K562 (cell line): ENCODE measurements around the gene GYG2. TPM values are rescaled to one million over a fixed set of nuclear protein-coding genes. Genes with fewer than 3 reads are reported as not detected.

Experiments used
- ATAC-seq: fragments of 200-7000 bp; cut with Tn5 transposase; 3 replicates; pipeline ENCODE4 v1.9.1; 2020; ENCODE audit warnings: moderate library complexity
- BruUV-seq: library from RNA; stranded (reverse); fragments of 400-500 nt; replicated peaks from 2 replicates; lab custom pipeline; 2021; lab: Mats Ljungman, UMichigan
- CTCF ChIA-PET: fragments of 300-600 bp; formaldehyde crosslinking; extraction: SDS; loops from one replicate; lab custom pipeline; 2021; ENCODE audit warnings: low intra/inter-chr PET ratio; lab: Yijun Ruan, JAX
- POLR2A ChIA-PET: fragments of 300-600, 350-650 bp; sonication (Branson Sonifier 250); formaldehyde crosslinking; extraction: SDS; loops from one replicate; lab custom pipeline; 2021; ENCODE audit warnings: antibody characterized with exemption, inconsistent platforms; lab: Yijun Ruan, JAX
- DNase-seq, 4 experiments: peaks; one replicate each; pipeline versions ENCODE4 v3.0.0 to v3.0.0-alpha.2; 2011 to 2018; ENCODE audit warnings: low spot score in 3 of 4, mixed read lengths in 3 of 4; ENCODE audit errors: extremely low read depth in 1 of 4
- FAIRE-seq: peaks from 2 replicates; lab custom pipeline; 2011; peaks lifted over from hg19 to GRCh38; lab: Jason Lieb, UNC
- H2AFZ ChIP-seq: 2 replicates; pipeline ENCODE4 v1.6.0; 2011; ENCODE audit warnings: low read depth, low read length, control low read depth, inconsistent platforms
- H3K27ac ChIP-seq: fragments of 200-600 bp; 3 replicates; pipeline ENCODE4 v1.8.0; 2011; ENCODE audit warnings: low read depth, mild to moderate bottlenecking, control low read depth, inconsistent platforms, low read length, moderate library complexity, mixed read lengths; ENCODE audit errors: extremely low read depth
- H3K27me3 ChIP-seq, 2 experiments: fragments of 300-600 bp in 1 of 2; 2 replicates in 1 of 2; 3 replicates in 1 of 2; pipeline versions ENCODE4 v1.6.0 to v1.8.0; 2011; ENCODE audit warnings: inconsistent platforms in 2 of 2, low read length in 2 of 2, mild to moderate bottlenecking in 1 of 2, mixed read lengths in 1 of 2, moderate library complexity in 1 of 2; ENCODE audit not compliant: control insufficient read depth in 2 of 2, insufficient read depth in 2 of 2
- H3K36me3 ChIP-seq: fragments of 300-600 bp; 3 replicates; pipeline ENCODE4 v1.8.0; 2011; ENCODE audit warnings: mild to moderate bottlenecking, low read length, inconsistent platforms; ENCODE audit not compliant: control insufficient read depth, insufficient read depth
- H3K4me1 ChIP-seq, 2 experiments: fragments of 200-600 bp in 1 of 2; replicated peaks in 1 of 2; 2 replicates in 1 of 2; 3 replicates in 1 of 2; pipeline versions ENCODE4 v1.5.1 to v1.8.0; 2011; ENCODE audit warnings: inconsistent platforms in 2 of 2, low read length in 2 of 2, mild to moderate bottlenecking in 1 of 2, mixed read lengths in 1 of 2, moderate library complexity in 1 of 2; ENCODE audit not compliant: control insufficient read depth in 2 of 2, insufficient read depth in 2 of 2
- H3K4me2 ChIP-seq: 2 replicates; pipeline ENCODE4 v1.6.1; 2011; ENCODE audit warnings: low read length, control low read depth, inconsistent platforms, mixed read lengths; ENCODE audit not compliant: insufficient read depth
- H3K4me3 ChIP-seq: fragments of 200-600 bp; sonication (generic), shearing (Covaris generic); 2 replicates; pipeline ENCODE4 v1.5.1; 2016; ENCODE audit warnings: control low read depth, inconsistent platforms
- H3K79me2 ChIP-seq: fragments of 200-600 bp; 3 replicates; pipeline ENCODE4 v1.8.0; 2011; ENCODE audit warnings: low read length, inconsistent platforms; ENCODE audit not compliant: control insufficient read depth, insufficient read depth
- H3K9ac ChIP-seq, 2 experiments: 2 replicates each; pipeline versions ENCODE4 v1.6.0 to v1.6.1; 2011; ENCODE audit warnings: low read depth in 2 of 2, low read length in 2 of 2, control low read depth in 1 of 2, inconsistent platforms in 1 of 2, mild to moderate bottlenecking in 1 of 2, mixed read lengths in 1 of 2; ENCODE audit not compliant: insufficient read depth in 1 of 2
- H3K9me1 ChIP-seq: one replicate; pipeline ENCODE4 v1.6.0; 2011; ENCODE audit warnings: inconsistent platforms, mild to moderate bottlenecking, low read length, moderate library complexity; ENCODE audit not compliant: control insufficient read depth, insufficient read depth
- H3K9me3 ChIP-seq: replicated peaks from 2 replicates; pipeline ENCODE4 v1.5.1; 2011; ENCODE audit warnings: low read depth, low read length, inconsistent platforms; ENCODE audit not compliant: control insufficient read depth, insufficient read depth
- H4K20me1 ChIP-seq: replicated peaks from 2 replicates; pipeline ENCODE4 v1.6.1; 2011; ENCODE audit warnings: low read length, inconsistent platforms, mixed read lengths; ENCODE audit not compliant: control insufficient read depth, insufficient read depth
- ATF1 ChIP-seq, 2 experiments: fragments of 450-650 bp in 1 of 2; IDR thresholded peaks; 2 replicates each; pipeline ENCODE4 v1.6.1; 2016; ENCODE audit warnings: missing compliant biosample characterization in 1 of 2, missing genetic modification characterization in 1 of 2
- ATF2 ChIP-seq: sonication (generic); formaldehyde crosslinking; IDR thresholded peaks from 2 replicates; pipeline ENCODE4 v1.8.1; 2022; ENCODE audit warnings: missing genetic modification reagents
- BCL6 ChIP-seq: fragments of 250-450 bp; sonication (Bioruptor Pico); IDR thresholded peaks from 2 replicates; pipeline ENCODE4 v1.4.0; 2020
- BHLHE40 ChIP-seq: IDR thresholded peaks from 2 replicates; pipeline ENCODE4 v1.6.1; 2011; ENCODE audit warnings: low read length, improper control_type of control experiment
- HDAC1 ChIP-seq, 2 experiments: fragments of 450-650 bp; IDR thresholded peaks; 2 replicates each; pipeline ENCODE4 v1.6.1; 2016 to 2017; ENCODE audit warnings: inconsistent platforms in 1 of 2, mild to moderate bottlenecking in 1 of 2, moderate library complexity in 1 of 2
- KLF1 ChIP-seq: fragments of 450-650 bp; IDR thresholded peaks from 2 replicates; pipeline ENCODE4 v1.6.1; 2016; ENCODE audit warnings: missing genetic modification characterization, missing compliant biosample characterization
- MAFK ChIP-seq: IDR thresholded peaks from 2 replicates; pipeline ENCODE4 v1.6.1; 2011; ENCODE audit warnings: low read length, improper control_type of control experiment
- NBN ChIP-seq: fragments of 450-650 bp; IDR thresholded peaks from 2 replicates; pipeline ENCODE4 v1.6.1; 2016; ENCODE audit warnings: low read depth, mild to moderate bottlenecking
- PKNOX1 ChIP-seq: fragments of 450-650 bp; IDR thresholded peaks from 2 replicates; pipeline ENCODE4 v1.6.1; 2016
- POLR2G ChIP-seq: fragments of 200-400 bp; formaldehyde crosslinking; IDR thresholded peaks from 2 replicates; pipeline ENCODE4 v1.6.1; 2017; ENCODE audit warnings: low read depth, mild to moderate bottlenecking, antibody characterized with exemption, low read length, moderate library complexity
- SMARCC2 ChIP-seq: fragments of 450-650 bp; IDR thresholded peaks from 2 replicates; pipeline ENCODE4 v1.6.1; 2017; ENCODE audit warnings: antibody characterized with exemption, moderate library complexity, mild to moderate bottlenecking, low read depth
- TGIF2 ChIP-seq: sonication (generic); formaldehyde crosslinking; IDR thresholded peaks from 2 replicates; pipeline ENCODE4 v1.8.1; 2022; ENCODE audit warnings: mild to moderate bottlenecking, missing genetic modification reagents, moderate library complexity
- ZNF354B ChIP-seq: fragments of 250-450 bp; sonication (Bioruptor Pico); IDR thresholded peaks from 2 replicates; pipeline ENCODE4 v1.4.0; 2020
- ZNF830 ChIP-seq: fragments of 250-450 bp; sonication (Bioruptor Pico); IDR thresholded peaks from 2 replicates; pipeline ENCODE4 v1.5.0; 2021; ENCODE audit warnings: mild to moderate bottlenecking
- WGBS: fragments of 100-300 bp; shearing (Covaris generic); methylation state at CpG from one replicate; pipeline ENCODE4 v1.1.6; 2016; ENCODE audit warnings: low coverage, mixed read lengths; ENCODE audit not compliant: insufficient coverage; ENCODE audit errors: missing lambda C conversion rate; 5-methylcytosine and 5-hydroxymethylcytosine counted together
- in situ Hi-C: fragments of 300-500 bp; cut with MboI; formaldehyde crosslinking; loops from 4 replicates; pipeline ENCODE4 v1.15.0; 2018; ENCODE audit warnings: inconsistent platforms, mixed read lengths
- intact Hi-C: fragments of 100-400 bp; cut with micrococcal nuclease; formaldehyde crosslinking; loops from 2 replicates; pipeline ENCODE4 v1.14.2; 2022
- polyA plus RNA-seq, 8 experiments: library from polyadenylated mRNA; depleted of rRNA in 4 of 8; stranded (reverse) in 5 of 8; unstranded in 3 of 8; fragments of >200 nt; fragmentation: Nextera tagmentation in 2 of 8; fragmentation: Illumina TruSeq in 1 of 8; extraction: Ambion mirVana in 2 of 8; extraction: Trizol in 1 of 8; gene quantifications; 2 replicates each; pipeline versions ENCODE4 v1.2.1 to v1.2.3, GENCODE V29; 2011 to 2014; ENCODE audit warnings: inconsistent platforms in 1 of 8, missing spikeins in 1 of 8
- total RNA-seq, 7 experiments: library from RNA; depleted of rRNA in 6 of 7; stranded (reverse); fragments of >200 nt in 6 of 7; fragmentation: Illumina TruSeq in 2 of 7; extraction: Trizol in 2 of 7; gene quantifications; 2 replicates each; pipeline versions ENCODE4 v1.2.1 to v1.2.3, GENCODE V29; 2011 to 2021; ENCODE audit warnings: low replicate concordance in 1 of 7

GYG2 gene
- total and polyA plus RNA-seq, 9 of the 15 experiments (the other 6 are each of a cell fraction or from before 2014, with no cell fraction given) = 0.24 to 4.4 (median 2.9) TPM

GRCh38 chrX:2883770-2884169 is 55.0 kb downstream of the GYG2 start:
- ChIA-PET POLR2A (no interaction called here), CTCF (no interaction called here)
- no peaks in the 10 kb centered on the region for H4K20me1 ChIP-seq
- H3K4me3 ChIP-seq = no peak overlapping the region
- no peak overlapping the region for H3K4me2 ChIP-seq
- 100% methylated on average over 2 of the region's 14 CpGs for WGBS
- no TSS peak for BruUV-seq
- no peaks in the 10 kb centered on the region for H3K79me2 ChIP-seq
- no peaks in the 10 kb centered on the region for H3K36me3 ChIP-seq
- in situ Hi-C loops = loop anchor here (25.0 kb wide), 1 partner anchor 754 kb away; no protein-coding TSS in a partner anchor
- H3K9ac ChIP-seq = no peak overlapping the region
- H3K9me3 ChIP-seq = no peaks in the 10 kb centered on the region; the same call in 1 of the 2 replicates
- ATAC-seq = no peak
- intact Hi-C loops = loop anchor here (10.0 kb wide), 1 partner anchor 151 kb away; no protein-coding TSS in a partner anchor
- H3K4me1 ChIP-seq = no peaks in the 10 kb centered on the region
- H2AFZ ChIP-seq = no peak overlapping the region
- DNase-seq = no peak
- FAIRE-seq = no peak
- H3K27ac ChIP-seq = no peak overlapping the region
- H3K9me1 ChIP-seq = no peaks in the 10 kb centered on the region
- no peaks in the 10 kb centered on the region for H3K27me3 ChIP-seq
- no peak for TF ChIP-seq SMARCC2
- no peak for TF ChIP-seq POLR2G
- no peak for TF ChIP-seq TGIF2
- no peak for TF ChIP-seq HDAC1 (IDR thresholded peaks at IDR 0.05)
- TF ChIP-seq ZNF354B (CRISPR knock-in tag) = no peak
- TF ChIP-seq ATF1 (CRISPR knock-in tag; IDR thresholded peaks at IDR 0.05) = no peak
- TF ChIP-seq ATF1 (tag; IDR thresholded peaks at IDR 0.05) = no peak
- TF ChIP-seq BCL6 (CRISPR knock-in tag) = no peak
- TF ChIP-seq ATF2 (CRISPR knock-in tag) = no peak
- TF ChIP-seq KLF1 (tag) = no peak
- TF ChIP-seq NBN = no peak
- no peak for TF ChIP-seq MAFK
- TF ChIP-seq PKNOX1 = no peak
- no peak for TF ChIP-seq ZNF830
- TF ChIP-seq BHLHE40 = no peak
